Common myeloid progenitor, CD34-positive (primary cell): ENCODE results near the gene GCSAML.

ENCODE experiments used
- CTCF ChIA-PET: fragments of 350-600 bp; sonication (Branson Sonifier 250); formaldehyde crosslinking; loops from one replicate; lab custom pipeline; 2021; ENCODE audit warnings: antibody characterized with exemption; lab: Charles Lee
- POLR2A ChIA-PET: fragments of 350-600 bp; sonication (Branson Sonifier 250); formaldehyde crosslinking; loops from one replicate; lab custom pipeline; 2021; ENCODE audit warnings: antibody characterized with exemption; lab: Charles Lee
- DNase-seq, 3 donors: peaks; one replicate each; pipeline versions ENCODE4 v3.0.0 to v3.0.0-alpha.2; 2013
- H3K27ac ChIP-seq, 2 experiments: 1 replicate in 1 of 2; 2 replicates in 1 of 2; pipeline ENCODE4 v1.7.0; 2013; ENCODE audit warnings: inconsistent platforms in 2 of 2, low read length in 2 of 2, mild to moderate bottlenecking in 2 of 2, low read depth in 1 of 2, moderate library complexity in 1 of 2; ENCODE audit not compliant: severe bottlenecking in 2 of 2, insufficient read depth in 1 of 2, poor library complexity in 1 of 2
- H3K27me3 ChIP-seq, 5 experiments: replicated peaks in 2 of 5; 1 replicate in 3 of 5; 2 replicates in 2 of 5; pipeline versions ENCODE4 v1.6.1 to v1.7.0; 2013; ENCODE audit warnings: low read length in 4 of 5, mild to moderate bottlenecking in 2 of 5, moderate library complexity in 2 of 5, inconsistent platforms in 1 of 5; ENCODE audit not compliant: insufficient read depth in 5 of 5, control insufficient read depth in 4 of 5
- H3K36me3 ChIP-seq, 4 experiments: 1 replicate in 2 of 4; 2 replicates in 2 of 4; pipeline versions ENCODE4 v1.6.1 to v1.7.0; 2013; ENCODE audit warnings: low read length in 3 of 4, control low read depth in 1 of 4, mild to moderate bottlenecking in 1 of 4; ENCODE audit not compliant: control insufficient read depth in 4 of 4, insufficient read depth in 4 of 4
- H3K4me1 ChIP-seq, 4 experiments: 1 replicate in 3 of 4; 2 replicates in 1 of 4; pipeline versions ENCODE4 v1.6.1 to v1.7.1; 2013; ENCODE audit warnings: low read length in 3 of 4, mild to moderate bottlenecking in 3 of 4, control low read depth in 1 of 4, inconsistent platforms in 1 of 4, moderate library complexity in 1 of 4; ENCODE audit not compliant: control insufficient read depth in 4 of 4, insufficient read depth in 4 of 4; ENCODE audit errors: control extremely low read depth in 1 of 4
- H3K4me3 ChIP-seq, 7 experiments: 1 replicate in 4 of 7; 2 replicates in 3 of 7; pipeline versions ENCODE4 v1.5.1 to v1.7.0; 2013; ENCODE audit warnings: mild to moderate bottlenecking in 7 of 7, low read length in 6 of 7, moderate library complexity in 6 of 7, inconsistent platforms in 2 of 7, low read depth in 2 of 7, control low read depth in 1 of 7; ENCODE audit not compliant: insufficient read depth in 4 of 7, control insufficient read depth in 1 of 7; ENCODE audit errors: extremely low read depth in 1 of 7
- H3K9me3 ChIP-seq, 5 experiments: 1 replicate in 4 of 5; 2 replicates in 1 of 5; pipeline versions ENCODE4 v1.6.1 to v1.7.1; 2013; ENCODE audit warnings: low read length in 4 of 5, mild to moderate bottlenecking in 2 of 5, inconsistent platforms in 1 of 5, low read depth in 1 of 5, moderate library complexity in 1 of 5; ENCODE audit not compliant: control insufficient read depth in 4 of 5, insufficient read depth in 2 of 5; ENCODE audit errors: control extremely low read depth in 1 of 5
- WGBS: methylation state at CpG from one replicate; pipeline ENCODE4 v1.1.5; 2013; ENCODE audit not compliant: insufficient coverage; 5-methylcytosine and 5-hydroxymethylcytosine counted together

GCSAML gene

GRCh38 chr1:247538561-247538960 is 10.4 kb upstream of the GCSAML start:
- Histone ChIP-seq H3K36me3 (no peaks in the 10 kb centered on the region), H3K27me3 (no peaks in the 10 kb centered on the region), H3K4me1 (peaks cover 18 to 50% (median 33%) of the 10 kb centered on the region in 4 experiments), H3K4me3 (no peak overlapping the region), H3K27ac (no peak overlapping the region), H3K9me3 (peaks cover 0 to 2% (median 0%) of the 10 kb centered on the region in 5 experiments)
- 94% methylated on average over 5 of the region's 5 CpGs for WGBS
- DNase-seq = no peak
- ChIA-PET CTCF (no interaction called here), POLR2A (no interaction called here)

GRCh38 chr1:247539215-247539614 is 9.7 kb upstream of the GCSAML start:
- DNase-seq = no peak
- peaks cover 0 to 2% (median 0%) of the 10 kb centered on the region in 5 experiments for H3K9me3 ChIP-seq
- 62% methylated on average over 4 of the region's 6 CpGs for WGBS
- H3K36me3 ChIP-seq = no peaks in the 10 kb centered on the region
- no peak overlapping the region for H3K27ac ChIP-seq
- CTCF ChIA-PET = interaction anchor here (1.9 to 2.1 kb wide), 2 partner anchors 8 to 149 kb away, joined by 6 to 8 read pairs; no protein-coding TSS in a partner anchor
- no peak overlapping the region for H3K4me3 ChIP-seq
- POLR2A ChIA-PET = no interaction called here
- no peaks in the 10 kb centered on the region for H3K27me3 ChIP-seq
- peaks cover 18 to 54% (median 36%) of the 10 kb centered on the region in 4 experiments for H3K4me1 ChIP-seq

- ChIA-PET POLR2A (interaction anchor here (1.0 kb wide), 1 partner anchor 10 kb away, joined by 3 read pairs; no protein-coding TSS in a partner anchor), CTCF (interaction anchor here (0.9 to 2.1 kb wide), 5 partner anchors 9 to 150 kb away, joined by 3 to 8 read pairs (median 5); no protein-coding TSS in a partner anchor)
- Histone ChIP-seq H3K27ac (no peak overlapping the region), H3K4me3 (peak overlapping the region in 6 of 7 experiments; percentile 5 to 67 (median 40)), H3K9me3 (peaks cover 0 to 2% (median 0%) of the 10 kb centered on the region in 5 experiments), H3K27me3 (no peaks in the 10 kb centered on the region), H3K36me3 (no peaks in the 10 kb centered on the region), H3K4me1 (peaks cover 18 to 53% (median 35%) of the 10 kb centered on the region in 4 experiments)
- 0% methylated on average over 5 of the region's 7 CpGs for WGBS
- DNase-seq = peak in 2 of 3 donors; percentile 72 to 78
Measured at GRCh38 chr1:247540581-247540980, 8.4 kb upstream of the GCSAML start.

GRCh38 chr1:247542811-247543210 is 6.1 kb upstream of the GCSAML start:
- peak in 1 of 3 donors; percentile 57 for DNase-seq
- H3K27me3 ChIP-seq = no peaks in the 10 kb centered on the region
- WGBS = 50% methylated on average over 1 of the region's 3 CpGs
- H3K9me3 ChIP-seq = peaks cover 0 to 2% (median 0%) of the 10 kb centered on the region in 5 experiments
- POLR2A ChIA-PET = no interaction called here
- no peak overlapping the region for H3K27ac ChIP-seq
- CTCF ChIA-PET = interaction anchor here (0.8 to 3.1 kb wide), 4 partner anchors 9 to 54 kb away, joined by 3 to 14 read pairs (median 8); no protein-coding TSS in a partner anchor
- H3K36me3 ChIP-seq = no peaks in the 10 kb centered on the region
- H3K4me1 ChIP-seq = peaks cover 27 to 61% (median 46%) of the 10 kb centered on the region in 4 experiments
- H3K4me3 ChIP-seq = no peak overlapping the region

- peaks cover 34 to 63% (median 54%) of the 10 kb centered on the region in 4 experiments for H3K4me1 ChIP-seq
- CTCF ChIA-PET = interaction anchor here (0.9 to 2.3 kb wide), 6 partner anchors 14 to 366 kb away, joined by 3 to 7 read pairs (median 4); no protein-coding TSS in a partner anchor
- H3K9me3 ChIP-seq = no peaks in the 10 kb centered on the region
- no peaks in the 10 kb centered on the region for H3K27me3 ChIP-seq
- WGBS = 0% methylated on average over 2 of the region's 5 CpGs
- H3K4me3 ChIP-seq = peak overlapping the region in 5 of 7 experiments; percentile 55 to 77 (median 69)
- POLR2A ChIA-PET = interaction anchor here (0.8 kb wide), 1 partner anchor 27 kb away, joined by 3 read pairs; no protein-coding TSS in a partner anchor
- H3K27ac ChIP-seq = peak overlapping the region; percentile 90 to 93
- peak; percentile 98 to 100 (median 99) for DNase-seq
- H3K36me3 ChIP-seq = peaks cover 0 to 2% (median 0%) of the 10 kb centered on the region in 4 experiments
Measured at GRCh38 chr1:247548092-247548491, 842 bp upstream of the GCSAML start.

GRCh38 chr1:247551721-247552120 is 2.8 kb downstream of the GCSAML start:
- no peak for DNase-seq
- peaks cover 0 to 4% (median 0%) of the 10 kb centered on the region in 5 experiments for H3K9me3 ChIP-seq
- POLR2A ChIA-PET = no interaction called here
- H3K36me3 ChIP-seq = peaks cover 0 to 21% (median 7%) of the 10 kb centered on the region in 4 experiments
- WGBS = no CpG with 5 or more reads among the region's 1 CpG
- H3K4me3 ChIP-seq = peak overlapping the region in 2 of 7 experiments; percentile 50 to 54
- H3K27me3 ChIP-seq = no peaks in the 10 kb centered on the region
- H3K4me1 ChIP-seq = peaks cover 34 to 62% (median 48%) of the 10 kb centered on the region in 4 experiments
- no peak overlapping the region for H3K27ac ChIP-seq
- CTCF ChIA-PET = interaction anchor here (0.6 to 1.2 kb wide), 4 partner anchors 8 to 65 kb away, joined by 3 to 4 read pairs (median 3); no protein-coding TSS in a partner anchor

GRCh38 chr1:247552231-247552630 is 3.3 kb downstream of the GCSAML start:
- POLR2A ChIA-PET = no interaction called here

More at GRCh38 chr1:247552231-247552630, 3.3 kb downstream of the GCSAML start:
- 80% methylated on average over 1 of the region's 2 CpGs for WGBS
- Histone ChIP-seq H3K4me1 (peaks cover 31 to 58% (median 44%) of the 10 kb centered on the region in 4 experiments), H3K27me3 (no peaks in the 10 kb centered on the region), H3K4me3 (peak overlapping the region in 2 of 7 experiments; percentile 44 to 54), H3K27ac (no peak overlapping the region), H3K36me3 (peaks cover 0 to 26% (median 9%) of the 10 kb centered on the region in 4 experiments), H3K9me3 (peaks cover 0 to 4% (median 0%) of the 10 kb centered on the region in 5 experiments)
- no peak for DNase-seq
- CTCF ChIA-PET = interaction anchor here (1.2 kb wide), 1 partner anchor 9 kb away, joined by 3 read pairs; no protein-coding TSS in a partner anchor
